Measurements from ENCODE around the gene ZBTB42. TPM values are rescaled to one million over a fixed set of nuclear protein-coding genes. Genes with fewer than 3 reads are reported as not detected.

The ZBTB42 gene
- total RNA-seq, 2 experiments from 2014 or later: 2.9 to 3.0 TPM

DNA sequence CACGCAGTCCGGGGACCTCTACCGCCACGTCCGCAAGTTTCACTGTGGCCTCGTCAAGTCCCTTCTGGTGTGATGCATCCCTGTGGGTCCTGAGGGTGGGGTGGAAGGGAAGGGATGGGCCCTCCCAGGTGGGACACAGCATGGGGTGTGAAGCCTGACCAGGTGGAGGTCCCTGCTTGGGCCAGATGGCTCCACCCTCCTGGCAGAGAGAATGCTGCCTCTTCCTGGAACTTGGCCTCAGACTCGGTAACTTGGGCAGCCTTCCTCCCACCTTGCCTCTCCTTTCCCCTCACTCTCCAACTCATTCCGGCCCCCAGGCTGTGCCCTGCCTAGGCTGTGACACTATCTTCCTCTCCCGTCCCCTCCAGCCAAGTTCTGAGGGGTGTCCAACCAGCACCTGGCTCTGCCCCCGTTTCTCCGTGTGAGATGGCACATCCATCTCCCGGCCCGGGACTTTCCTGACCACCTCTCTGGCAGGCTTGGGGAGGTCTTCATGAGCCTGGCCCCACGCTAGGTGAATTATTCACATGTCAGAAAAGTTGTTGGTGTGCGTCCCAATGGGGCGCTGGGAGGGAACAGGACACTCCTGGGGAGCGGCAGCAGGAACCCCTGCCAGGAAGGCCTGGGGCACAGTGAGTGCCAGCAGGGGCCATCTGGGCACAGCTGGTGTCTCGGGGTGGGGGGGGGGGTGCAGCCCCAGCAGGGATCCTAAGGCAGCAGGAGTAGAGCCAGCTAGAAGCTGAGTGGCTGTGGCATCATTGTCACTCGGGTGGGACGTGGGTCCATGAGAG lies 1.7 kb downstream of the ZBTB42 start:
- CTCF ChIA-PET: interaction anchor here (2.4 kb wide), 1 partner anchor 34 kb away, joined by 16 read pairs; no protein-coding TSS in a partner anchor
- TF ChIP-seq, protein P1, sequence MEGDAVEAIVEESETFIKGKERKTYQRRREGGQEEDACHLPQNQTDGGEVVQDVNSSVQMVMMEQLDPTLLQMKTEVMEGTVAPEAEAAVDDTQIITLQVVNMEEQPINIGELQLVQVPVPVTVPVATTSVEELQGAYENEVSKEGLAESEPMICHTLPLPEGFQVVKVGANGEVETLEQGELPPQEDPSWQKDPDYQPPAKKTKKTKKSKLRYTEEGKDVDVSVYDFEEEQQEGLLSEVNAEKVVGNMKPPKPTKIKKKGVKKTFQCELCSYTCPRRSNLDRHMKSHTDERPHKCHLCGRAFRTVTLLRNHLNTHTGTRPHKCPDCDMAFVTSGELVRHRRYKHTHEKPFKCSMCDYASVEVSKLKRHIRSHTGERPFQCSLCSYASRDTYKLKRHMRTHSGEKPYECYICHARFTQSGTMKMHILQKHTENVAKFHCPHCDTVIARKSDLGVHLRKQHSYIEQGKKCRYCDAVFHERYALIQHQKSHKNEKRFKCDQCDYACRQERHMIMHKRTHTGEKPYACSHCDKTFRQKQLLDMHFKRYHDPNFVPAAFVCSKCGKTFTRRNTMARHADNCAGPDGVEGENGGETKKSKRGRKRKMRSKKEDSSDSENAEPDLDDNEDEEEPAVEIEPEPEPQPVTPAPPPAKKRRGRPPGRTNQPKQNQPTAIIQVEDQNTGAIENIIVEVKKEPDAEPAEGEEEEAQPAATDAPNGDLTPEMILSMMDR (IDR thresholded peaks at IDR 0.05): no peak

DNA sequence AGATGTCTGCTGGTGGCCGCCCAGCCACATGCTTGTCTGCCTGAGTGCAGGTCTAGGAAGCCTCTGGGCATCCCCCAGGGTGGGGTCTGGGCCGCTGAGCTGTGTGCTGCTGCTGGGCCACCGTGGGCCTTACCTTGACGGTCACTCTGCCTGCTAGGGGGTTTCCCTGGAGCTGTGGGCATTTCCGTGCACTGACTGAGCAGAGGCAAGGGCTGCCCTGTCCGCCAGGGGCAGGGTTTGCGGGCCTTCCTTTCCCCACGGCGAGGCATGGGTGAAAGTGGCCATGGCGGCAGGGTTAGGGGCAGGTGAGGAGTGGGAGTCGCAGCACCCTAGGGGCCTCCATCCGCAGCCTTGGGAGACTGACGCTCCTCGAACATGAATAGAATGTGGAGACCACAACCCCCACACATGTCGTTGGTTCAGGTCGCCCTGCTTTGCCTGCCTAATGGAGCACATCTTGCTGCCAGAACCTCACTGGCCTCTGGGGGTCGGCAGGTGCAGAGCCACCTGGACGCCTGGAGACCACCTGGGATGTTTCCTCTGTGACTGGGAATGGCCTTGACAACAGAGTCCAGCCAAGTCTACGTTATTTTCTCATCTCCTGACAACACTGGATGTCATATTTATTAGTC lies 2.5 kb downstream of the ZBTB42 start:
- Histone ChIP-seq H3K27me3 (ENCODE audit: control insufficient read depth in 1 of 2, insufficient read depth in 2 of 2, low read length in 2 of 2) (no peaks in the 10 kb centered on the region), H3K4me3 (ENCODE audit: low read length) (no peak overlapping the region), H3K9me3 (ENCODE audit: control insufficient read depth in 1 of 2, insufficient read depth in 1 of 2, low read length in 2 of 2) (no peaks in the 10 kb centered on the region), H3K27ac (ENCODE audit: low read depth in 1 of 2, low read length in 2 of 2) (no peak overlapping the region), H3K4me1 (ENCODE audit: insufficient read depth, low read length) (peaks cover 40% of the 10 kb centered on the region), H3K36me3 (ENCODE audit: insufficient read depth, low read length) (no peaks in the 10 kb centered on the region)
- TF ChIP-seq, protein P1 (IDR thresholded peaks at IDR 0.05): no peak
- ATAC-seq (ENCODE audit: poor library complexity) (no peak), DNase-seq (no peak)
- peaks cover 27% of the 10 kb centered on the region for H3K4me1 Mint-ChIP-seq (ENCODE audit: low read depth)
- no peaks in the 10 kb centered on the region for H3K9me3 Mint-ChIP-seq
- intact Hi-C loops (cut with DNase I, micrococcal nuclease): no loop called here
- H3K27ac Mint-ChIP-seq: no peak overlapping the region
- CTCF ChIA-PET: no interaction called here
- POLR2A ChIA-PET: no interaction called here
- no peak overlapping the region for H3K4me3 Mint-ChIP-seq
- no peaks in the 10 kb centered on the region for H3K36me3 Mint-ChIP-seq (ENCODE audit: low read depth)
- no peaks in the 10 kb centered on the region for H3K27me3 Mint-ChIP-seq

More for the DNA sequence above, 1.7 kb downstream of the ZBTB42 start:
- Histone ChIP-seq H3K36me3 (ENCODE audit: insufficient read depth, low read length) (no peaks in the 10 kb centered on the region), H3K27ac (ENCODE audit: low read depth in 1 of 2, low read length in 2 of 2) (no peak overlapping the region), H3K4me1 (ENCODE audit: insufficient read depth, low read length) (peaks cover 40% of the 10 kb centered on the region), H3K4me3 (ENCODE audit: low read length) (no peak overlapping the region), H3K27me3 (ENCODE audit: control insufficient read depth in 1 of 2, insufficient read depth in 2 of 2, low read length in 2 of 2) (no peaks in the 10 kb centered on the region), H3K9me3 (ENCODE audit: control insufficient read depth in 1 of 2, insufficient read depth in 1 of 2, low read length in 2 of 2) (no peaks in the 10 kb centered on the region)
- Mint-ChIP-seq H3K27me3 (no peaks in the 10 kb centered on the region), H3K27ac (peak overlapping the region; percentile 47), H3K4me3 (peak overlapping the region; percentile 82), H3K36me3 (ENCODE audit: low read depth) (no peaks in the 10 kb centered on the region), H3K4me1 (ENCODE audit: low read depth) (peaks cover 27% of the 10 kb centered on the region), H3K9me3 (no peaks in the 10 kb centered on the region)
- intact Hi-C loops (cut with DNase I, micrococcal nuclease): no loop called here
- POLR2A ChIA-PET: no interaction called here
- DNase-seq: no peak
- ATAC-seq (ENCODE audit: poor library complexity): no peak

DNA sequence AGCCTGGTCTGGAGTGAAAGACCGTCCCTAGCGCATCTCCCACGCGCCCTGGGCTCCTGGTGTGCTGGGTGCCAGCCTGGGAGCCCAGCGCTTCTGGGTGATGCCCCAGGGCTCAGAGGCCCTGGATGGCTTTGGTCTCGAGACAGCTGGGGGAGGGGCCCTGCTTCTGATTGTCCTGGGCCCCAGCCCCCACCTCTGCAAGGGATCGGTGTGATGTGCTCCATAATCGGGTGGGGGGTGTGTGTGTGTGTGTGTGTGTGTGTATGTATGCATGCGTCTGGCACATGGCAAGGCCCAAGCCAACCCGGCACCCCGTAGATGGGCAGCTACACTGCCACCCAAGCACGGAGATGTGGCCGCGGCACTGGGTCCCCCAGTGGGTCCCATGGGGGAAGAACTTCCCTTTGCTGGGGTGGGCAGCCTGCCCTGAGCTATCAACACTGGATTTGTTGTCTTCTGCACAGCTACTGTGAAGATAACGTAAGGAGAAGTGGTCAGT lies 3.1 kb downstream of the ZBTB42 start:
- peaks cover 40% of the 10 kb centered on the region for H3K4me1 ChIP-seq (ENCODE audit: insufficient read depth, low read length)
- no peaks in the 10 kb centered on the region for H3K27me3 ChIP-seq (ENCODE audit: control insufficient read depth in 1 of 2, insufficient read depth in 2 of 2, low read length in 2 of 2)
- no peak overlapping the region for H3K27ac ChIP-seq (ENCODE audit: low read depth in 1 of 2, low read length in 2 of 2)
- intact Hi-C loops (cut with DNase I, micrococcal nuclease): no loop called here
- H3K4me1 Mint-ChIP-seq (ENCODE audit: low read depth): peaks cover 22% of the 10 kb centered on the region
- H3K4me3 Mint-ChIP-seq: no peak overlapping the region
- CTCF ChIA-PET: no interaction called here
- POLR2A ChIA-PET: no interaction called here
- ATAC-seq (ENCODE audit: poor library complexity) (no peak), DNase-seq (no peak)
- TF ChIP-seq, protein P1 (IDR thresholded peaks at IDR 0.05): no peak
- no peaks in the 10 kb centered on the region for H3K36me3 ChIP-seq (ENCODE audit: insufficient read depth, low read length)
- H3K27me3 Mint-ChIP-seq: no peaks in the 10 kb centered on the region
- no peak overlapping the region for H3K4me3 ChIP-seq (ENCODE audit: low read length)
- H3K9me3 ChIP-seq (ENCODE audit: control insufficient read depth in 1 of 2, insufficient read depth in 1 of 2, low read length in 2 of 2): no peaks in the 10 kb centered on the region
- no peaks in the 10 kb centered on the region for H3K36me3 Mint-ChIP-seq (ENCODE audit: low read depth)
- H3K27ac Mint-ChIP-seq: no peak overlapping the region
- H3K9me3 Mint-ChIP-seq: no peaks in the 10 kb centered on the region
